AG09309 (cell line): ENCODE results near the gene NRXN3.

Experiments
- DNase-seq: peaks from one replicate; pipeline ENCODE4 v3.0.0-alpha.2; 2010; ENCODE audit warnings: low read depth
- H3K4me3 ChIP-seq: 2 replicates; pipeline ENCODE4 v1.5.1; 2011; ENCODE audit warnings: mild to moderate bottlenecking, low read depth, low read length, moderate library complexity; ENCODE audit not compliant: control insufficient read depth
- CTCF ChIP-seq: IDR thresholded peaks from 2 replicates; pipeline ENCODE4 v1.5.1; 2011; ENCODE audit warnings: mild to moderate bottlenecking, low read depth, low read length, inconsistent platforms; ENCODE audit not compliant: insufficient read depth, control insufficient read depth; ENCODE audit errors: missing control alignments

The NRXN3 gene

GRCh38 chr14:78143489-78144145 is 26.6 kb upstream of the NRXN3 start:
- no peak for DNase-seq
- TF ChIP-seq CTCF = no peak

GRCh38 chr14:78152201-78153063 is 17.7 kb upstream of the NRXN3 start:
- TF ChIP-seq CTCF = no peak
- no peak overlapping the region for H3K4me3 ChIP-seq
- no peak for DNase-seq

More at GRCh38 chr14:78143489-78144145, 26.6 kb upstream of the NRXN3 start:
- H3K4me3 ChIP-seq = no peak overlapping the region

GRCh38 chr14:78153064-78153341 is 17.2 kb upstream of the NRXN3 start:
- TF ChIP-seq CTCF = no peak
- no peak for DNase-seq
- no peak overlapping the region for H3K4me3 ChIP-seq

GRCh38 chr14:78154827-78155226 is 15.3 kb upstream of the NRXN3 start:
- no peak for TF ChIP-seq CTCF
- no peak for DNase-seq
- no peak overlapping the region for H3K4me3 ChIP-seq

GRCh38 chr14:78156196-78156595 is 14.0 kb upstream of the NRXN3 start:
- DNase-seq = no peak
- H3K4me3 ChIP-seq = no peak overlapping the region
- TF ChIP-seq CTCF = no peak

- no peak for TF ChIP-seq CTCF
- DNase-seq = no peak
- H3K4me3 ChIP-seq = no peak overlapping the region
These were observed 12.4 kb upstream of the NRXN3 start for GRCh38 chr14:78157494-78158437.
